Muscle layer of duodenum (tissue), 2 donors: ENCODE data around the gene POGZ.

Experiments
- H3K27ac ChIP-seq: one replicate; pipeline ENCODE4 v1.7.0; 2013; ENCODE audit warnings: mild to moderate bottlenecking, low read length
- H3K27me3 ChIP-seq: one replicate; pipeline ENCODE4 v1.7.0; 2013; ENCODE audit warnings: low read depth, mild to moderate bottlenecking, control low read depth, low read length
- H3K36me3 ChIP-seq, 2 donors: one replicate each; pipeline ENCODE4 v1.7.0; 2013; ENCODE audit warnings: low read length in 2 of 2, control low read depth in 1 of 2, mild to moderate bottlenecking in 1 of 2; ENCODE audit not compliant: insufficient read depth in 2 of 2, control insufficient read depth in 1 of 2
- H3K4me1 ChIP-seq, 2 donors: one replicate each; pipeline ENCODE4 v1.7.0; 2013; ENCODE audit warnings: low read length in 2 of 2, mild to moderate bottlenecking in 2 of 2, control low read depth in 1 of 2, moderate library complexity in 1 of 2; ENCODE audit not compliant: insufficient read depth in 2 of 2, control insufficient read depth in 1 of 2
- H3K4me3 ChIP-seq, 2 donors: one replicate each; pipeline ENCODE4 v1.7.0; 2013; ENCODE audit warnings: low read length in 2 of 2, low read depth in 1 of 2, mild to moderate bottlenecking in 1 of 2
- H3K9me3 ChIP-seq, 2 donors: one replicate each; pipeline ENCODE4 v1.7.0; 2013; ENCODE audit warnings: low read length in 2 of 2, control low read depth in 1 of 2, mild to moderate bottlenecking in 1 of 2; ENCODE audit not compliant: control insufficient read depth in 1 of 2
- donor health status: healthy.

The POGZ gene

DNA sequence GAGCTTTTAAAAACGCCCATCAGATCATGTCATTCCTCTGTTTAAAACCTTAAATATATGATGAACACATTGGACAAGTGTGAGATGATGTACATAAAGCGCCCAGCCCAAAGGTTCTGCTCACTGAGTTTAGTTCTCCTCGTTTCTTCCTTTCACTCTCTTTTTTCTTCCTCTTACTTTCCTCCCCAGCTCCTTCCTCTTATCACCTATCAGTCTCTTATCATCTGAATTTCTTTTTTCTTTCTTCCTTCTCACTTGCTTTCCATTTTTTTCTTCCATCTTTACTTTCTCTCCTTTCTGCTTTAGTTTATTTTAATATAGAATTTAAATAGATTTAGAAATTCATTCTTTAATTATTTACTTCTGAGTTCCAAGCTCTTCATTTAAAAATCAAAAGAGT lies 17.8 kb upstream of the POGZ start:
- peaks cover 0 to 4% of the 10 kb centered on the region in 2 donors for H3K9me3 ChIP-seq
- H3K4me1 ChIP-seq, result no peaks in the 10 kb centered on the region
- no peak overlapping the region for H3K27ac ChIP-seq
- H3K27me3 ChIP-seq, result no peaks in the 10 kb centered on the region
- no peaks in the 10 kb centered on the region for H3K36me3 ChIP-seq
- H3K4me3 ChIP-seq, result no peak overlapping the region

DNA sequence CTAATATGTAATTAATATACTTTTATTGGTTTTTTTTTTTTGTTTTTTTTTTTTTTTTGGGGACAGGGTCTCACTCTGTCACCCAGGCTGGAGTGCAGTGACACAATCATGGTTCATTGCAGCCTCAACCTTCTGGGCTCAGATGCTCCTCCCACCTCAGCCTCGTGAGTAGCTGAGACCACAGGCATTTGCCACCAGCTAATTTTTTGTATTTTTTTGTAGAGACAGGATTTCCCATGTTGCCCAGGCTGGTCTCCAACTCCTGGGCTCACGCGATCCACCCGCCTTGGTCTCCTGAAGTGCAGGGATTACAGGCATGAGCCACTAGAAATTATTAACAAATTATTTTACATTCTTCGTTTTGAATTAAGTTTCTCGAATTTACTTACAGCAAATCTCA lies 16.8 kb upstream of the POGZ start:
- Histone ChIP-seq H3K27ac (no peak overlapping the region), H3K36me3 (no peaks in the 10 kb centered on the region), H3K27me3 (no peaks in the 10 kb centered on the region), H3K4me3 (no peak overlapping the region), H3K9me3 (no peaks in the 10 kb centered on the region), H3K4me1 (no peaks in the 10 kb centered on the region)

DNA sequence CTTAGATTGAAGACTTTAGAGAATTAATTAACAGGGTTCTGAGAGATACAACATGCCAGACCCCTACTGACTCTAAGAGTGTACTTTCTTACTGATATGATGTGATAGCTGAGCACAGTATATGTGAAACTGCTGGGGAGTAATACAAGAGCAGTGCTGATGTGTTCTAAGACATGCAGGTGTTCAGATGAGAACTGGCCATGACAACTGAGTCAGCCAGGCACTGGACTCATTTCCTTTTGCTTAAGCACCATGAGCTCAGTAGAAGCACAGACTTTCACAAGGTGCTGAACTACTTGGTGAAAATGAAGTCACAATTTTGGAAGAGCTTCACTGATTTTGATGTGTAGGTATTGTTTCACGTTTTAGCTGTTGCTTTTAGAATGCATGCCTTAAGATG lies 15.9 kb upstream of the POGZ start:
- H3K36me3 ChIP-seq, result no peaks in the 10 kb centered on the region
- H3K27ac ChIP-seq, result no peak overlapping the region
- H3K4me1 ChIP-seq, result no peaks in the 10 kb centered on the region
- H3K9me3 ChIP-seq, result no peaks in the 10 kb centered on the region
- H3K27me3 ChIP-seq, result no peaks in the 10 kb centered on the region
- no peak overlapping the region for H3K4me3 ChIP-seq

DNA sequence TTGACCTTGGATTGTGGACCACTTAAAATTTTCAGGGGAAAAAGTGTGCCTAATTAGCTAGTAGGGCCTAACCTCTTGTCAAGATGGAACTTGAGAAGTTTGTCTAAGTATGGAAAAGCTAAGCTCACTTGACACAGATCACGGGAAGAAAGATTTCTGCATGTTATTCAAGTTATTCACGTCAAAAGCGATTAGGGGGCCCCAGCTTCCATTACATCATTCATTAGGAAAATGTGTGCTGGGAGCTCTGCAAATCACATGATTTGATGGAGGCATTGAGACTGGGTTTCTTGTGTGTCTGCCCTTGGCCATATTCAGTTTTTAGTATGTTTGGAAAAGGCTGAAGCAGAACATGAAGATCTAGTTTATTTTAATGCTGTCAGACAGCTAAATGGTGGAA lies 15.5 kb upstream of the POGZ start:
- Histone ChIP-seq H3K27ac (no peak overlapping the region), H3K27me3 (no peaks in the 10 kb centered on the region), H3K4me3 (no peak overlapping the region), H3K9me3 (no peaks in the 10 kb centered on the region), H3K4me1 (no peaks in the 10 kb centered on the region), H3K36me3 (no peaks in the 10 kb centered on the region)

DNA sequence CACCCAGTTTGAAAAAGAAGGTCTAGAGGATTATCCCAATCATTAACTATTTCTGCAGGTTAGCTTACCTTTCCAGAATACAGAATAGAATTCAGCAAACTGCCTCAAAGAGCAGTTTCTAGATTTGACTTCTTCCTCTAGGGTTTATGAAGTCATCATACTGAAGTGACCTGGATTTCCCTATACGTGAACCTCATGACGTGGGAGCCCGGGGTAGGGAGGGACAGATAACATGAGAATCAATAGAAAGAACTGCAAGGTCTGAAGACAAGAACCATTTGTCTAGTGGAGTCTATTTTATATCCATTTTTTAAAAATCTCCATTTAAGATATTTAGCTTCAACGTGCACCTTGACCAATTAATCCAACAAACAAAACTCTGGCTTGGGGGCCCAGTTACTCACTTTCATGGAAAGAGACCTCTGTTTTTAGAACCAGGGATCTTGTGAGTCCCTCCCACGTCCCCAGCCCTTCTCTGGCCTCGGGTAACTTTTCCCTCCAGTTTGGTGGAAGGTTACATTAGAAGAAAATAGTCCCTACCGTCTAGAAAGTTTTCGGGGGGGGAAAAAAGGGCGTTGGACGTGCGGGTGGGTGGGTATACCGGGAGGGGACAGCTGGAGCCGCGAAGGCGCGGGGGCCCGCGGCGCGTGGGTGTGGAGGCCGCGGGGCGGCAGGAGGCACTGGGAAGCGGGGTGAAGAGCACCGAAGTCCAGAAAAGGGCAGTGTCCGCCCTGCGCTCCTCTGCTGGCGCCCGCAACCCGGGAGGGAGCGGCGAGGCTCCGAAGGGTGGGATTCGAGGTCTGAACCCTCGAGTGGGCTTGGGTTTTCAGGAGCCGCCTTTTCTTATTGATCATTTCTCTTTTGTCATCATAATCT lies 13.8 kb upstream of the POGZ start:
- Histone ChIP-seq H3K36me3 (peaks cover 0 to 3% of the 10 kb centered on the region in 2 donors), H3K4me1 (no peaks in the 10 kb centered on the region), H3K27me3 (no peaks in the 10 kb centered on the region), H3K27ac (peak overlapping the region; percentile 72), H3K9me3 (no peaks in the 10 kb centered on the region), H3K4me3 (peak overlapping the region; percentile 60 to 62)

DNA sequence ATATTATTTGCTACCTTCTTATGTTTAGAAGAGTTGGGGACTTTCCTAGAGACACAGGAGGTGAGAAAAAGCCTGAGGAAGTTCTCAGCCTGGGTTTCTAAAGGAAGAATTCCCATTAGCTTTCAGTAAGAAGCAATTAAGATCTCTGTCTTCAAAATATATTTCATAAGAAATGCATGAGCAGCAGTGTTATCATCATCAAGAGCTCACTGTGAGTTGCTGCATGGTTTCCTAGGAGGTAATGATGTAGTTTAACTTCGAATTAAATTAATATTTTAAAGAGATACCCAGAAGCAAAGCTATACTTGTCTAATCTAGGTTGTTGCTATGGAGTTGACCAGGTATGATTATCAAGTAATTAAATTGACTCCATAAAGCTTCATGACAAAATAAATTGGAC lies 5.7 kb upstream of the POGZ start:
- Histone ChIP-seq H3K36me3 (peaks cover 0 to 3% of the 10 kb centered on the region in 2 donors), H3K4me1 (no peaks in the 10 kb centered on the region), H3K9me3 (no peaks in the 10 kb centered on the region), H3K4me3 (no peak overlapping the region), H3K27ac (no peak overlapping the region), H3K27me3 (no peaks in the 10 kb centered on the region)

DNA sequence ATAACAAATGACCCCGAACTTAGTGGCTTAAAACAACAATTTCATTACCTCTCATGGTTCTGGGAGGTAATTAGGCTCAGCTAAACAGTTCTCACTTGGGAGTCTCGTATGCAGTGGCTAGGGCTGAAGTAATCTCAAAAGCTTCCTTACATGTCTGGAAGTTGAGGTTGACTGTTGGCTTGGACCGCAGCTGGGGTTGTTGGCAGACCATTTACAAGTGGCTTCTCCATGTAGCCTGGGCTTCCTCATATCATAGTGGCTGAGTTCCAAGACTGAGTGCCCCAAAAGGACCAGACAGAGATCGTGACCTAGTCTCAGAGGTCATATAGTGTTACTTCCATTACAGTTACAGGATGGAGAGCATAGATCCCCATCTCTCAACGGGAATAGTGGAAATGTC lies 2.4 kb upstream of the POGZ start:
- no peaks in the 10 kb centered on the region for H3K27me3 ChIP-seq
- no peak overlapping the region for H3K4me3 ChIP-seq
- H3K36me3 ChIP-seq, result no peaks in the 10 kb centered on the region
- no peaks in the 10 kb centered on the region for H3K9me3 ChIP-seq
- no peak overlapping the region for H3K27ac ChIP-seq
- peaks cover 5 to 8% of the 10 kb centered on the region in 2 donors for H3K4me1 ChIP-seq

DNA sequence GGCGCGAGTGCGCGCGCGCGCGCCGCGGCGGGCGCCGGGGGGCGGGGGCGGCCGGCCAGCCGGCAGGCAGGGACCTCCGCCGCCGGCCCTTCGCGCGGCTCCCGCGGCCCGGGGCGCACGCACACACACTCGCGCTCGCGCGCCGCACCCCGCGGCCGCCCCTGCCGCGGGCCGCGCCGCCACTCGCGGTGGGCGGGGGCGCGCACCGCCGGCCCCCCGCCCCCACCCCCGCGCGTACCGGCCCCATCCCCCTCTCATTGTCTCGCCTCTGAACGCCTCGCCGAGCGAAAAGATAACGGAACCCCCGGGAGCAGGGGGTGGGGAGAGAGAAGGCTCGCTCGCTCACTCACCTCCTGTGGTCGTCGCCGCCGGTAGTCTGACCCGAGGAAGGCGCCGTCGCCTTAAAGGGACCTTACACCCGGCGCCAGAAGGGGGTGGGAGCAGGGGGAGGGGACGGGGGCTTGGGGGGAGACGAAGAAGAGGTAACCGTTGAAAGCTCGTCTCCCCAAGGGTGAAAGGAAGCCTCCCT lies 428 bp downstream of the POGZ start:
- no peaks in the 10 kb centered on the region for H3K36me3 ChIP-seq
- no peak overlapping the region for H3K27ac ChIP-seq
- no peaks in the 10 kb centered on the region for H3K9me3 ChIP-seq
- no peak overlapping the region for H3K4me3 ChIP-seq
- H3K4me1 ChIP-seq, result peaks cover 5 to 24% of the 10 kb centered on the region in 2 donors
- H3K27me3 ChIP-seq, result no peaks in the 10 kb centered on the region

DNA sequence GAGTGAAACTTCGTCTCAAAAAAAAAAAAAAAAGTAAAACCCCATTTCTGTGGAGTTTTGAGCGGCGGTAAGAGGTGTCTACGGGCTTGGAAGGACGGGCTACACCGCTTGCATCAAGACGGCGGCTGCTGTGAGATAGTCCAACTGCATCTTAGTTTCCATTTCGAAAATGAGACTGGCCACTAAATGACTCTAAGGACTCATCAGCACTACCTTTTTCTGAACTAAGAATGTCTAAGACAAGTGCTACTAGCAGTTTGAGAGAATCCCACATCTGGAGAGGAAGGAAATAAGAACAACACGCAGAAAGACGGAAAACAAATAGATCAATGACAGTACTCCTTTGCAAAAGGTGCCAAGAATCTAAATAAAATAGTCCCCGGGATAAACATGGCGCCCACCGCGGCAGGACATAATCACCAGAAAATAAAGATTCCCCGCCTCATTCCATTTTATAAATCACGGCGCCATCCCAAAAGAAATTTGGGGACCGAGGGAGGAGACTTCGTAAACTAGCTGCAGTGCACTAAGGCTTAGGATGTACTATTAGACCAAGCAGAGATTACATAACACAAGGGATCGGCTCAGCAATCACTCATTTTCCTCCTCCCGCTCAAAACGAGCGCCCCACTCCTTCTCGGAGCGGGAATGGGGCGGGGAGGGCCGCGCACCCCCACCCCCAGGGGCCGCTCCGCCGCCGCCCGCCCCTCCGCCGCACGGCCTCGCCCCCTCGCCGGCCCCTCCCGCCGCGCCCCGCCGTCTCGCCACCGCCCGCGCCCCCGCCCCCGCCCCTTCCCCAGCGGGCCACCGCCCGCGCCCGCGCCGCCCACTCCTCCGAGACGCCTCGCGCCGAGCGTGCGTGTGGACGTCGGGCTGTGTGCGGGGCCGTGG lies 1.1 kb downstream of the POGZ start:
- peaks cover 5 to 24% of the 10 kb centered on the region in 2 donors for H3K4me1 ChIP-seq
- no peaks in the 10 kb centered on the region for H3K9me3 ChIP-seq
- H3K27me3 ChIP-seq, result no peaks in the 10 kb centered on the region

DNA sequence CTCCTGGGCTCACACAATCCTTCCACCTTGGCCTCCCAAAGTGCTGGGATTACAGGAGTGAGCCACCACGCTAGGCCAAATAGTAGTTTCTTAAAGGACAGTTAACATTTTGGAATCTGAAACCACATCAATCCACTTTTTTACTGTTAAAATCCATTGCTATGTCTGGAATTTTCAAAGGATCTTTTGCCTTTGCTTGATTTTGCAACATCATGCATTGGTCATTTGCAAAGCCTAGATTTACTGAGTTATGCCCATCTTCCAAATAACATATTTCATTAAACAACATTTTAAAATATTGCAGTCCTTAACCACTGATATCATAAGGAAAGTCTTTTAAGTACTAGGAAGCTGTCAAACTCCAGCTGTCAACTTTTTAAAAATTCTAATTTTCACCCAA lies 3.3 kb downstream of the POGZ start:
- Histone ChIP-seq H3K4me1 (peaks cover 5 to 24% of the 10 kb centered on the region in 2 donors), H3K4me3 (no peak overlapping the region), H3K27me3 (no peaks in the 10 kb centered on the region), H3K36me3 (no peaks in the 10 kb centered on the region), H3K27ac (no peak overlapping the region), H3K9me3 (no peaks in the 10 kb centered on the region)

More for the DNA sequence above, 1.1 kb downstream of the POGZ start:
- Histone ChIP-seq H3K36me3 (no peaks in the 10 kb centered on the region), H3K27ac (peak overlapping the region; percentile 86), H3K4me3 (peak overlapping the region; percentile 83 to 97)

DNA sequence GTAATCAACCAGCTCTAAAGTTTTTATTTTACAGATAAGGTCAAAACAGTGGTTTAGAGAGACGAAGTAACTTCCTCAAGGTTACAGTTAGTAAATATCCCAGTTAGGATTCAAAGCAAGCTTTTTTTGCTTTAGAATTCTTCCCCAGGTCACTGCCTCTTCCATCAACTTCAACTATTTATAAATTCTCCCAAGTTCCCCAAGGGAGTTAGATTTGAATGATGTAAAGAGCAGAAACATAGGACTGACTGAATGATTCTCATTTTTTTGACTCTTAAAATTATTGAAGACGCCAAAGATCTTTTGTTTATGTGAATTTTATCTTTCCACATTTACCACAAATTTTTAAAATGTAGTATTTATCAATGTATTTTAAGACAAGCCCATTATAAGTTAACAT lies 4.1 kb downstream of the POGZ start:
- Histone ChIP-seq H3K36me3 (no peaks in the 10 kb centered on the region), H3K4me3 (no peak overlapping the region), H3K9me3 (no peaks in the 10 kb centered on the region), H3K27ac (no peak overlapping the region), H3K4me1 (peaks cover 5 to 24% of the 10 kb centered on the region in 2 donors), H3K27me3 (no peaks in the 10 kb centered on the region)
